Left colon (tissue), 2 donors: ENCODE measurements around the gene KCNJ5. TPM values are rescaled to one million over a fixed set of nuclear protein-coding genes. Genes with fewer than 3 reads are reported as not detected.

Experiments
- ATAC-seq: fragments of 200-7000 bp; cut with Tn5 transposase; one replicate; pipeline ENCODE4 v1.9.1; 2020; ENCODE audit warnings: mild to moderate bottlenecking, moderate library complexity
- DNase-seq, 2 donors: peaks; one replicate each; pipeline ENCODE4 v3.0.0-alpha.2; 2020
- intact Hi-C, 2 donors: fragments of 100-400 bp; cut with DNase I in 1 of 2; cut with micrococcal nuclease in 1 of 2; formaldehyde crosslinking; loops; one replicate each; pipeline versions ENCODE4 v1.11.2 to v1.14.0; 2022; cut with DNase I, micrococcal nuclease
- total RNA-seq, 2 donors: library from RNA; stranded (reverse); fragmentation: NEBNext Ultra II Directional; extraction: Animal tissue kit (Norgen Biotek cat#: 25700); gene quantifications; one replicate each; pipeline ENCODE4 v1.2.1, GENCODE V29; 2021
- donor health status: DM: no; HTN: no; CAD: no.
- donor health status: DM: yes; HTN: yes; CAD: no.

Gene KCNJ5
- total RNA-seq, 2 donors from 2014 or later: 0.12 to 0.89 TPM

GRCh38 chr11:128924510-128925249 is 33.5 kb downstream of the KCNJ5 start:
- intact Hi-C loops: no loop called here
- ATAC-seq (no peak), DNase-seq (no peak)

GRCh38 chr11:128925250-128925600 is 34.1 kb downstream of the KCNJ5 start:
- ATAC-seq (no peak), DNase-seq (no peak)
- intact Hi-C loops: no loop called here

- no peak for DNase-seq
- ATAC-seq: no peak
- intact Hi-C loops: no loop called here
Measured at GRCh38 chr11:128926000-128926399, 34.8 kb downstream of the KCNJ5 start.

GRCh38 chr11:128926437-128927107 is 35.4 kb downstream of the KCNJ5 start:
- DNase-seq (no peak), ATAC-seq (no peak)
- intact Hi-C loops: no loop called here

GRCh38 chr11:128927108-128927461 is 35.9 kb downstream of the KCNJ5 start:
- intact Hi-C loops: no loop called here
- DNase-seq (no peak), ATAC-seq (no peak)

- DNase-seq (no peak), ATAC-seq (no peak)
- intact Hi-C loops: no loop called here
Measured at GRCh38 chr11:128927683-128928336, 36.7 kb downstream of the KCNJ5 start.

GRCh38 chr11:128928400-128928799 is 37.2 kb downstream of the KCNJ5 start:
- intact Hi-C loops: no loop called here
- ATAC-seq (peak; percentile 60), DNase-seq (peak in 1 of 2 donors; percentile 27)

GRCh38 chr11:128929468-128929867 is 38.3 kb downstream of the KCNJ5 start:
- intact Hi-C loops: no loop called here
- DNase-seq (no peak), ATAC-seq (no peak)

GRCh38 chr11:128929991-128930390 is 38.8 kb downstream of the KCNJ5 start:
- DNase-seq (no peak), ATAC-seq (no peak)
- intact Hi-C loops: no loop called here

GRCh38 chr11:128931066-128931465 is 39.9 kb downstream of the KCNJ5 start:
- ATAC-seq: no peak
- intact Hi-C loops: no loop called here
- no peak for DNase-seq

GRCh38 chr11:128931668-128932067 is 40.5 kb downstream of the KCNJ5 start:
- no peak for ATAC-seq
- intact Hi-C loops: no loop called here
- no peak for DNase-seq

GRCh38 chr11:128933481-128934178 is 42.5 kb downstream of the KCNJ5 start:
- ATAC-seq: no peak
- intact Hi-C loops: no loop called here
- no peak for DNase-seq

GRCh38 chr11:128934351-128934750 is 43.2 kb downstream of the KCNJ5 start:
- ATAC-seq (no peak), DNase-seq (no peak)
- intact Hi-C loops: no loop called here

GRCh38 chr11:128934926-128935325 is 43.8 kb downstream of the KCNJ5 start:
- DNase-seq (no peak), ATAC-seq (no peak)

GRCh38 chr11:128936606-128937251 is 45.6 kb downstream of the KCNJ5 start:
- intact Hi-C loops: no loop called here
- no peak for DNase-seq
- ATAC-seq: no peak

More at GRCh38 chr11:128934926-128935325, 43.8 kb downstream of the KCNJ5 start:
- intact Hi-C loops: no loop called here

- intact Hi-C loops: no loop called here
- DNase-seq (no peak), ATAC-seq (no peak)
Measured at GRCh38 chr11:128937480-128937879, 46.3 kb downstream of the KCNJ5 start.

GRCh38 chr11:128938156-128938885 is 47.2 kb downstream of the KCNJ5 start:
- ATAC-seq (no peak), DNase-seq (no peak)
- intact Hi-C loops: no loop called here

GRCh38 chr11:128939591-128939990 is 48.4 kb downstream of the KCNJ5 start:
- DNase-seq: no peak
- intact Hi-C loops: no loop called here
- ATAC-seq: no peak

GRCh38 chr11:128940156-128940555 is 49.0 kb downstream of the KCNJ5 start:
- intact Hi-C loops: no loop called here
- DNase-seq (no peak), ATAC-seq (no peak)
